Activated CD8-positive, alpha-beta memory T cell treated with anti-CD3 and anti-CD28 coated beads for 24 hours (primary cell): ENCODE measurements around the gene LARP6.
"Not testable (repeated sequence)": the region's sequence is repeated elsewhere in the genome, so short reads cannot be mapped to it uniquely, and the experiment has no call there.

Experiments
- DNase-seq: peaks from one replicate; pipeline ENCODE4 v3.0.0-alpha.2; 2020

LARP6 gene

DNA sequence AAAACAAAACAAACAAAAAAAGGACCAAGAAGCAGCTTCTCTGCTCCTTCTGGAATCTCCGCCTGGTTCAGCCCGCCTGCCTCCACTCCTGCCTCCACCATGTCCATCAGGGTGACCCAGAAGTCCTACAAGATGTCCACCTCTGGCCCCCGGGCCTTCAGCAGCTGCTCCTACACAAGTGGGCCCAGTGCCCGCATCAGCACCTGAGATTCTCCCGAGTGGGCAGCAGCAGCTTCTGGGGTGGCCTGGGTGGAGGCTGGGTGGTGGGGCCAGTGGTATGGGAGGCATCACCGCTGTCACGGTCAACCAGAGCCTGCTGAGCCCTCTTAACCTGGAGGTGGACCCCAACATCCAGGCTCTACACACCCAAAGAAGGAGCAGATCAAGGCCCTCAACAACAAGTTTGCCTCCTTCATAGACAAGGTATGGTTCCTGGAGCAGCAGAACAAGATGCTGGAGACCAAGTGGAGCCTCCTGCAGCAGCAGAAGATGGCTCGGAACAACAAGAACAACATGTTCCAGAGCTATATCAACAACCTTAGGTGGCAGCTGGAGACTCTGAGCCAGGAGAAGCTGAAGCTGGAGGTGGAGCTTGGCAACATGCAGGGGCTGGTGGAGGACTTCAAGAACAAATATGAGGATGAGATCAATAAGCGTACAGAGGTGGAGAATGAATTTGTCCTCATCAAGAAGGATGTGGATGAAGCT, 4.8 kb upstream of the LARP6 start:
- not testable (repeated sequence) for DNase-seq

DNA sequence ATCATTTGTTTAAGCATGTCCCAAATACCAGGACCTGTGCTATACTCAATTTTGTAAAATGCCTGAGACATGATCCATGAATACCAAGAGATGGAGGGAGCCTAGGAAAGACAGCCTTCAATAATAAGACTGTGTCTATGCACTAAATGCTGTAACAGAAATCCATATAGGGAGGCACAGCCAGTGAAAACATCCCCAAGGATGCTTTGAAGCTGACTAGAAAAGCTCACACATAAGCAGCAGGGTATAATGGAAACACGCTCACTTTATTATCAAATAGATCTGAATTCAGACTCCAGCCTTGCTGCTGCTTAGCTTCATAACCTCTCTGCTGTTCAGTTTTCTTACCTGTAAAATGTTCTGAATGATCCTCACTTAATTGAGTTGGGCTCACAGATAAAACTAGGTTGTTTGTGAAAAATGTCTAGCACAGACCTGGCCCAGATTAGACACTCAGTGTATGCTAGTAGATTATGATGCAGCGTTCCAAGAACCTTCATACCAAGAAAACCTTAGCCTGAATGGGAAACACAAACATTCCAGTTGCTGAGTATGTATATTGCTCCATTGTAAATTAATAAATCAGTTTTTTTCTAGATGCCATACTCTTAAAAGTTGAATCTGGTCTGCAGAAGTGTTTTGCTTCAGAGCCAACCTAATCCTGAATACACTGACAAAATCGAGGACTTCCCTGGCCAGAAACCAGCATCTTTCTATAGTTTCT, 3.8 kb upstream of the LARP6 start:
- no peak for DNase-seq

DNA sequence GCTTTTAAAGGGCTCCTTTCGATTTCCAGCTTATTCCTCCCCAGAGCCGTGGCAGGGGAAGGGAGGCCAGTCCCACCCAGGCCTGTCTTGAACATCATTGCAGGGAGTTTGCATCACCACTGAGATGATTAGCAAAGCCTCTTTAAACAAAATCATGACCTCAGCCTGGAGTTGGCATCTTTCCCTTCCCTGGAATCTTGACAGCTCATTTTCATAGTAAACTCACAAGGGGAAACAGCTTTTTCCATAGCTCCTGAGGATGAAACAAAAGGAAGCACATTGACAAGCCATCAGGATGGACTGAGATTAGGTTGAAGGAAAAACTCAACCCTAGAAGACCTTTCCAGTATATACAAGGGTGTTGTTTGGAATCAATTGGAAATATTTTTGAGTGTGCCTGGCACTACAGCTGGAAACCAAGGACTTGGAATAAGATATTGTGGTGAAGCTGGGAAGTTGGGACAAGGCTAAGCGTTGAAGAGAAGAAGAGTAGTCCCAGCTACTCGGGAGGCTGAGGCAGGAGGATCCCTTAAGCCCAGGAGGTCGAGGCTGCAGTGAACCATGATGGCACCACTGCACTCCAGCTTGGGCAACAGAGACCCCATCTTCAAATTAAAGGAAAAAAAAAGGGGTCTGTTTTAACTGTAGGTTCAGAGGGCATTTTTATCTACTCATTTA, 3.1 kb upstream of the LARP6 start:
- DNase-seq = no peak

DNA sequence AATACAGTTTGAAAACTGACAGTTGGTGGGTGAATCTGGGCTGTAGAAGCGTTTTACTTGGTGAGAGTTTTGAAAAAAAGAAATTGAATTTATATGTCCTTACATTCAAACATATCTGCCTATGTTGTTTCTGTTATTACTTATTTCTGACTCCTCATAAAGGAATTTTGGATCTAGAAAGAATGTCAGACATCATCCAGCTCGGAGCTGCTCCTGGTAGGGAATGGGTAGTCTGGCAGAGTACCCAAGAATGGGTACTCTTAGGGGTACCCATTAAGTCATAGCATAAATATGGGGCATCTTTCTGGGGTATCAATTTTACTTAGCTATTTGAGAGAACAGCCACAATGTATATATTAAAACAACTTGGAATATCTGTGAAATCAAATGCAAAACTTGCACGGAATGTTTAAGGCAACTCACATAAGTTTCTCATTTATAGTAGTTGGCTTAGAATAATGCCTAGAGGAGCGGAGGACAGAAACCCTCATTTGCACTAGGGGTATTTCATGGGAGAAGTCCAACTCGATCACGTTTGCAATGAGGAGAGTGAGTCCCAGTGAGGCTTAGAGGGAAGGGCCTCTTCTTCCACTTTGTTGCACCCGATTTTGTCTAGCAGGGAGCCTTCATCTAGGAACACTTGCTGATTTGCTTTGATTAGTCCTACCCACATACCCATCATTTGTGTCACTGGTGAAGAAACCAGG, 2.4 kb upstream of the LARP6 start:
- no peak for DNase-seq

DNA sequence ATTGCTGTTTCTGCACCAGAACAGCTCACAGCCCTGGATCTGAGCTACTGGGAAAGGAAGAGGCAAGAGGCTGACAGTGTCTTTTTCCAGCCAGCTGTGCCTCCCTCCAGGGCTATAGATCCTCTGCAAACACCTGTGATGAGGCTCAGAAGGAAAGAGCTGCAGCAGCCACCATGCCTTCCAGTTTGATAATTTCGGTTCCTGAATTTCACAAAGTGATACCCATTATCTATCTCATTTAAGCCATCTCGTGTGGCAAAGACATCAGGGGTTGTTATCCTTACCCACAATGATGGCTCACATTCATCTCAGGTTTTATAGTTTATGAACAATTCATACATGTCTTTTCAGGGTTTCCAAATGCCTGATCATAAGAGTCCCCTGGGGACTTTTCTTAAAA, 1.8 kb upstream of the LARP6 start:
- DNase-seq = no peak

DNA sequence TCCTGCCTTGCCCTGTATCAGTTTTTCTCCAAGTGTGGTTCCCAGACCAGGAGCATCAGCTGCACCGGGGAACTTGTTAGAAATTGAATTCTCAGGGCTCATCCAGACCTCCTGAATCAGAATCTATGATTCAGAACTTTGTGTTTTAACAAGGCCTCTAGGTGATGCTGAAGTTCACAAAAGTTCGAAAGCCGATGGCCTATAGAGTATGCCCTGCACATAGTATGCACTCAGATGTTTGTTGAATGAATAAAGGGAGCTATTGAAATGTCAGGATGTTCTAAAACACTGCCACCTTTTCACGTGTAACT, 664 bp upstream of the LARP6 start:
- DNase-seq = no peak

DNA sequence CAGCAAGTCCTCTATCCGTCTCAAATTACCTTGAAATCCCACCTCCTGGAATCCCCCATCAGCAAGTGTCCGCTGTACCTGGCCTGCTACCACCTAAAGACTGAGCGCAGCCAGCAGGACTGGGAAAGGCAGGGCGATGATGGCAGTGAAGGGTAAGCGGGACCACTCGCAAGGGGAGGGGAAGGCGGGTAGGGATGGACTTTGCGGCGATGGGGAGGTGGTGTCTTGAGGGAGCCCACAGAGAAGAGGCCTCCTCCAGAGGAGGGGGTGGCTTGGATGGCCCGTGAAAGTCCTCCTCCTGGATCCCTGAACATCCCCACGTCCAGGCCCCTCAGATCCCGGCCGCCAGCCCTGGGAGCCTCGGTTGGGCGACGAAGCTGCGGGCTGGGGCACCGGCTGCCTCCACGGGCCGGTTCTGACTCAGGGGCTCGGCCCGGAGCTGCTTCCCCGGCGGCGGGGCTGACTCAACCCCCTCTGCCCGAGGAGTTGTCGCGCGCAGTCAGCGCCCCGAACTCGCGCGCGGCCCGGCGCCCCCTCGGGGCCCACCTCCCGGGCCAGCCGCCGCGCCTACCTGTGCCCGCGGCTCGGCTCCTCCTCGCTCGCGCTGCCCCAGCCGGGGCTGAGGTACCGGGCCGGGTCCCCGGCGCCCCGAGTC, 512 bp downstream of the LARP6 start:
- DNase-seq = no peak

DNA sequence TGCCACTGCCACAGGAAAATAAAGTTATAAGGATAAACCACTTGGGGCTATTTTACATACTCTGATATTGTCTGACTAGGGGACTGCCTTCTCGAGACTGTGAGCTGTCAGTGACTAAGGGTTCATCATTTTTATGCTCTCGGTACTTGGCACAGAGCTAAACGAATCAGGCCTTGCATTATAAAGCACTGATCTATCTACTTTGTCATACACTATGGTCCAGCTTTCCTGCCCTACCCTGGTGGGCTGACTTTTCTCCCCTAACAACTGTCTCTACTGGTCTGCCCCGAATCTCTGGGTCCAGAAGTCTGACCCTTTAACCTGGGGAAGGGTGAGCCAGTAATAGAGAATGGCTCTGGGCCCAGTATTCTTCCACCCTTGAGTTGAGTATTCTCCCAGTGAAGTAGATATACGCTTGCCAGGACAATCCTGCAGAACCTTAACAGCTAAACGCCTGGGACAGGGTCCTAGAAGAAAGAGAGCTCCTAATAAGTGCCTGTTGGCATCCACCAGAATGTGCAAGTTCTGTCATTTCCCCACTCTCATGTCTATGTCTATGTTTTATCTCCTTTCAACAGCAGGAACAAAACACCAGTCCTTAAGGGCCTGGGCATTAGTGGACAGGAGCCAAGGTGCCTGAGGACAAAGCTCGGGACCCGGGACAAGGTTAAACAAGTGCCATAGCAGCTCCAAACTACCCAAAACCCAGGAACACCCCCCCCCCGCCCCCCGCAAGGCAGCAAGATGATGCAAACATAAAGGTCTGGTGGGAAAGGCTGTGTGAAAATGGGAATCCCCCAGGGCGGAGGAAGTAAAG, 1.2 kb downstream of the LARP6 start:
- DNase-seq = no peak

DNA sequence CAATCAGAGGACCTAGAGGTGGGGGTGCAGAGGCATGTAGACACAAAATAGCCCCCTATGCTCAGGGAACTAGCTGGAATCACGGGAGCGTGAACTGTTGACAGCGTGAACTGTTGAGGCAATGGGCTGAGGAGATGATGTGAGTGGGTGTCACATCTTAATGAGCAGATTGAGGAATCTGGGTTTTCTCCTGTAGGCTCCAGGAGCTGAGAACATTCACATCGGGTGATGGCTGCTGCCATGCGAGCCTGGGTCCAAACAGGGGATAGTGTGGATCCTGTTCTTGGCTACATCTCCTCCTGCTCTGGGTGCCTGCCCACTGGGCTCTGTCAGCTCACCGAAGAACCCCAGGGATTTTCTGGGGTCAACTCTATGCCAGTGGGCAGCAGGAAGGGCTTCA, 2.1 kb downstream of the LARP6 start:
- DNase-seq = no peak

DNA sequence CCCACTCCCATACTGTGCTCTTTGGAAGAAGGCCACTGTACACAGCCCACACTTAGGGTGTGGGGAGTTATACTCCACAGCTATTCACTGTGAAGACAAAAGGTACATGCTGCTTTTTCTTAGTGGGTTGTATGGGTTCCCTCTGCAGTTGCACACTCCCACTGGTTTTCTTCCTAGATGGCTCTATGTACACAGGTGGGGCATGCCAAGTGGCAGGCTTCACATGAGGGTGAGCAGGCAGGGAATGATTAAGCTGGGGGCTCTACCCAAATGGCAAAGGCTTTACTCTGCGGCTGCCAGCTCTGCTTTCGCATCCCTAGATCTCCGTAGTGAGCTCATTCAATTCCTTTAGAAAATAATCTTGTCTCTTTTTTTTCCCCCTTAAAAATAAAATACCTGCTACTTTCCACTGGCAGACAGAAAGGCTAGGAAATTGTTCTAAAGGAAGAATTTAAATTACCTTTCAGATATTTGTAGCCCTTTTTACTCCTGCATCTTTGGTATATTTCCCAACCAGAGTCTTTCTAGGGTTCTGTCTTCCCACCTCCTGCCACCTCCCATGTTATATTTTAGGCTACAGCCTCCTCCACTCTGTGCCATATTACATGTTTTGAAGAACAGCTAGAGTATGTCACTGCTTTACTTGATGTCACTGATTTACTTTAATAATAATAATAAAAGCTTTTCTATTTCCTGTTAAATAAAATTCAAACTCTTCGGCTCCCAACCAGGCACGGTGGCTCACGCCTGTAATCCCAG, 8.2 kb downstream of the LARP6 start:
- no peak for DNase-seq

DNA sequence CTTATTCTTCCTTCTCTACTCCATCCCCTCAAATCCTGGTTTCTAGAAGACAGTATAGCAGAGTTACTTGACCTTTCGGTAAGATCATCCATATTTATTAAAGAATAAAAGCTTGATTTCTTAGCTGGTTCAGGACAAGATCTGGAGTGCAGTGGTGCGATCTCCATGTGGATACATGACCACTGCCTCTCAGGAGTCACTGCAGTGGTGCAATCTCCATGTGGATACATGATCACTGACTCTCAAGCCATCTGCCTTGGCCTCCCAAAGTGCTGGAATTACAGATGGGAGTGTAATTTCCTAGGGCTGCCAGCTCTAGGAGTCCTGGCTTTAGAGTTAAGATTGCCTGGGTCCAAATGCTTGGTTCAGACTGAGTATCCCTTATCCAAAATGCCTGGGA, 16.5 kb downstream of the LARP6 start:
- no peak for DNase-seq

DNA sequence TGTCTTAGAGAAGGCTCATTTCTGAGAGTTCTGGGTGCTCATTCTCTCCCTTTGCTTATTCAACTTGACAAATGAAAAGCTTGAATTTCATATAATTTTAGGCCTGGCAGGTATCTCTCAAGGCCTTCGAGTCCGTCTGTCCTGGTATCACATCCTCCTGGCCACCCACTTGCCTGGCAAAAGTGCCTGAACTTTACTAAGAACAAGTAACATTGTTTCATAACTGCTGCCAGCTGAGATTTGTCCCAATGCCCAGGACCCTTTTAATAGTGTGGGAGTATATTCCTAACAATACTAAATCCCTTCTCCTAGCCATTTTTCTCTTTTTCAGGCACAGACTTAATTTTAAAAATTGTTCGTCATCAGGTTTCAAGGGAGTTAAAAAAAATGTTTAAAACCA, 18.1 kb downstream of the LARP6 start:
- DNase-seq = no peak

DNA sequence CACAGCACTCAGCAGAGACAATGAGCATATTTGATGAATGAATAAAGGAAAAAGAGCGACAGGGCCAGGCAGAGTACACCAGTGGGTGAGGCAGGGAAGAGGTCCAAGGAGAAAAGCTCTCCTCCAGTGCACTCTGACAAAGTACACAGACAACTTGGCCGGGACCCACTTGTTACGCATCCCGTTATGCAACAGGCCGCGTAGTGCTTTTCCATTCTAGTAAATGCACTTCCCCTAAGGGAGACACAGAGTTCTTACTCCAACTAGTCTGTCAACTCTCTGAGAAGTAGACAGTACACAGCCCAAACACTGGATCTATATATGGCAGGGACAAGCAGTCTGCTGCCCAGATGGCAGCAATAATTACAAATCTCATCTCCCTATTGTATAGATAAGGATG, 18.5 kb downstream of the LARP6 start:
- DNase-seq = no peak

DNA sequence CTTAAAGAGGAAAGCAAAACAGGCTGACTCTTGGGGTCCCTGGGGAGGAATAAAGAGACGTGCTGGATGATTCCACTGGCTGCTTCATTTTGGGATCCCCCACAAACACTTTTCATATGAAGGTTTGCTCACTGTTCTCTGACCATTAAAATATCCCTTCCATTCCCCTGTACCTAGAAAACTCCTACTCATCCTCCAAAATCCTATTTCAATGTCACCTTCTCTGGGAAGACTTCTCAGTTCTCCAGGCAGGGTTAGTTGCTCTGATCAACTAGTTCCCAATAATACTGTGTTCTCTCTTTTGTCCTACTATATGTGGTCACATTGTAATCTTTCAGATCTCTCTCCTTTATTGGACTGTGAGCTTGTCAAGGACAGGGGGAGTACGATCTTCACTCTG, 19.0 kb downstream of the LARP6 start:
- no peak for DNase-seq

DNA sequence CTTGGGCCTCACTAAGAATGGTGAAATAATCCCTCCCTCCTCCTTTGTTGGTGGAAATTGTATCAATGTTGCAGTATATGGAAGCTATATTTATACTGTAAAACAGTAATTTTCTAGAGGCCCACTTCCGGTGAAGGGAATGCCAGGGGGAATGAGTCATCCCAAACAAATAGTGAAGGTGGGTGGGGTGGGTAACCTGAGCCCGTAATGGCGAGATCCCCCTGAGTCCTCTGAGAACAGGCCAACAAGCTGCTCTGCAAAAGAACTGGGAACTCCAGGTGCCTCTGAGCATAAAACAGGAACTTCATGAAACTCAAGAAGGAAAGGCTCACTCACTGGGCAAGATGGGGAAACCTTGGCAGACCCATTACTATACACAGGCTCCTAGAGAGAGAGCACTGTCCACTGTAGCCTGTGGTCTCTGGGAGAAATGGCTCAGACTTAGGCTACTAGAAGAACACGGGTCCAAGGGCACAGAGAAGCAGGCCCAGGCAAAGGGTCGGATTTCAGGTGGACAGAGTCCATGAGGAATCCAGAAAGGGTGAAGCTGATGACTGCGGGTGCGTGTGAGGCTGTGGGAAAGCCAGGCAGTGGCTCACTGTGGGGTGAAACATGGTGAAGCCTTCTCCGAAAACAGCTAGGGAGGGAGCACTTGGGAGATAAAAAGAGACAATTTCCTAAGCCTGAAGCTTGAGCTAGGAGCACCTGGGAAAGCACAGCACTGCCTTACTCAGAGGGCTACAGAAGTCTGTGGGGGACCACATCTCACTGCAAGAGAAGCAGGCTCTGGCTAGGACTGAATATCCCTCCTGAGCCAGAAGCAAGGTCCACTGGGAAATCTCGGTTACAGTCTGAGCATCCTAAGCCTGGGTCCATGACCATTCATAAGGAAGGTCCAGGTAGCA, 19.8 kb downstream of the LARP6 start:
- DNase-seq = no peak

DNA sequence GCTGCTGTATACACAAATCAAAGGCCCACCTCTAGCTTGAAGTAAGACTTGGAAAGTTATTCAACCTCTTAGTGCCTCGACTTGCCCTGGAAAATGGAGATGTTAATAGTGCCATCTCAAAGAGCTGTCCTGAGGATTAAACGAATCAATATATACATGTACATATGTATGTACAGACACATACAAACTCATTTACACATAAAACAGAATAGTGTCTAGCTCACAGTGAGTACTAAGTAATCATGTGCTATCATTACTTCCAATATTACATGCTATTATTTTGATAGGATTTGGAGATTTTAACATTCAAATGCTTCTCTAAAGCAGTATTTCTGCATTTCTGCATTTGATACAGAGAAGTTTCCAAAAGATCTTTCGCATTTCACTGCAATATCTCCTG, 20.5 kb downstream of the LARP6 start:
- DNase-seq = no peak

DNA sequence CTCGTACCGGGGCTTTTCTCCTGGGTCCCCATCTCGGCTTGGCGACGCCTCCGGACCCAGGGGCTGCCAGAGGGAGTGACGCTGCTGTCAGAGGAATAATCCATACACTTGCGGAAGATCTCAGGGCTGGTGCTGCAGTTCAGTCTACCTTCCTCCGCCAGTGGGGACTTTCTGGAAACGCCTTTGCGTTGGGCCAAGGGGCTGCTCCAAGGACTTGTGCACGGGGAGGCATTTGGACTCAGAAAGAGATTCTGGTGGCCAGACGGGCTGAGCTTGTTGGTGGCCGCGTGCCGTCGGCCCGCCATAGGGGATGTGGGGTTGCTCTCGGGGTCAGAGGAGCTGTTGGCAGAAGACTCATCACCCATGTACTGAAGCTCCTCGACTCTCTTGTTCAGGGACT, 21.8 kb downstream of the LARP6 start:
- DNase-seq = no peak

DNA sequence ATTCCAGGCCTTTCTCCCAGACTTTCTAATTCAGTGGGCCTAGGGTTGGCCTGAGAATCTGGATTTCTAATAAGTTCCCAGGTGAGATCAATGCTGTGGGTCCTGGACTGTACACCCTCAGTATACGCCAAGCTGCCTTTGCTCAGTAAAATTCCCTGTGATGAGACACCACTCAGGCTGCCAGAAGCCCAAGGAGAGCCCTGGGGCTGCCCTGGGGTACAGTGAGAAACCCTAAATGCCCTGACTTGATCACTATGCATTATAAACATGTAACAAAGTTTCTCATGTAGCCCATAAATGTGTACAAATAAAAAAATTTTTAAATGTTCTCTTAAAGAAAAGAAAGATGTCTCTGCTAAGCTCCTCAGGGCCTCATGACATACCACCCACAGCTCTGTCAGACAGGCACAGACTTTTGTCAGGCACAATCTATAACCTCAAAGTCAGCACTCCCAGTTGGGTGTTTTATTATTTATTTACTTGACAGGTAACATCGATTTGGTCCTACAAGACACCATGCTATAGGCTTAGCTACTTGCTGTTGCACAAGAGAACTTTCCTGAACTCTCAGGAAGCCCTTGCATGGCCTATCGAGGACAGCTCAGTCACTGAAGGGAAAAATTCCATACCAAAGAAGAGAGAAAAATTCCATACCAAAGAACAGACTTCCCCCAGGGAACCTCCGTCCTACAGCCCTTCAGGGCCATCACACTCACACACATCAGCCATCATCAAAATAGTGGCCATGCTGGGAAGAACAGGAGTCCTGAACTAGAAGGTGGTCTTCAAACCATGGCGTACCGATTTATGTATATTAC, 22.7 kb downstream of the LARP6 start:
- no peak for DNase-seq

DNA sequence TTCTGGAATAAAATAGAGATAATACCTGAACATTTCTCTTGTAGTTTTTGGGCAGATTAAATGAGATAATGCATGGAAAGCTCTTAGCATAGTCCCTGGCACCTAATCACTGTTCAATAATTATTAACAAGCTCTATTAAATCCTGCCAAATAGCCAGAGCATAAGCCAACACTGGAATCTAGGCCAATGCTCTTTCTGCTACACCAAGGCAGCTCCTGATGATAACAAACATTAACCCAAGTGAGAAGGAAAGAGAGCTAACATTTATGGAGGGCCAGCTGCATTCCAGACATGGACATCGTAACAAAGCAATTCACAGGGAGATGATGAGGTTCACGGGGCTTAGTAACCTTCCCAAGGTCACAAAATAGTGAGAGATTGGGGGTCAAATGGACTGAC, 23.3 kb downstream of the LARP6 start:
- no peak for DNase-seq
